Keratinocyte (primary cell): Measurements from ENCODE around the gene CCDC122. TPM values are rescaled to one million over a fixed set of nuclear protein-coding genes. Genes with fewer than 3 reads are reported as not detected.

Experiments
- DNase-seq: peaks from one replicate; pipeline ENCODE4 v3.0.0-alpha.2; 2011; ENCODE audit warnings: low read depth, missing footprints, low spot score
- FAIRE-seq: peaks from 2 replicates; lab custom pipeline; 2011; peaks lifted over from hg19 to GRCh38; lab: Jason Lieb, UNC
- H2AFZ ChIP-seq: 2 replicates; pipeline ENCODE4 v1.6.0; 2012; ENCODE audit warnings: low read length, control low read depth, inconsistent platforms; ENCODE audit not compliant: control insufficient read depth
- H3K27ac ChIP-seq: 2 replicates; pipeline ENCODE4 v1.5.1; 2011; ENCODE audit warnings: low read length; ENCODE audit not compliant: control insufficient read depth, insufficient read depth
- H3K27me3 ChIP-seq: 3 replicates; pipeline ENCODE4 v1.6.0; 2011; ENCODE audit warnings: low read length; ENCODE audit not compliant: control insufficient read depth, insufficient read depth; ENCODE audit errors: extremely low read depth
- H3K36me3 ChIP-seq, 2 experiments: 2 replicates in 1 of 2; 3 replicates in 1 of 2; pipeline ENCODE4 v1.5.1; 2011; ENCODE audit warnings: low read length in 2 of 2, mild to moderate bottlenecking in 1 of 2; ENCODE audit not compliant: control insufficient read depth in 2 of 2, insufficient read depth in 2 of 2; ENCODE audit errors: extremely low read depth in 1 of 2
- H3K4me1 ChIP-seq: 3 replicates; pipeline ENCODE4 v1.5.1; 2011; ENCODE audit warnings: low read length; ENCODE audit not compliant: control insufficient read depth, insufficient read depth; ENCODE audit errors: extremely low read depth
- H3K4me2 ChIP-seq: 3 replicates; pipeline ENCODE4 v1.6.0; 2011; ENCODE audit warnings: low read depth, low read length; ENCODE audit not compliant: control insufficient read depth, insufficient read depth; ENCODE audit errors: extremely low read depth
- H3K4me3 ChIP-seq, 3 experiments: fragments of 200-600 bp in 1 of 3; sonication (generic) in 1 of 3; 2 replicates in 2 of 3; 3 replicates in 1 of 3; pipeline ENCODE4 v1.5.1; 2011 to 2016; ENCODE audit warnings: low read length in 3 of 3, mild to moderate bottlenecking in 3 of 3, control low read depth in 2 of 3, inconsistent platforms in 1 of 3, low read depth in 1 of 3, mixed read lengths in 1 of 3, mixed run types in 1 of 3, moderate library complexity in 1 of 3; ENCODE audit not compliant: control insufficient read depth in 2 of 3, insufficient read depth in 2 of 3; ENCODE audit errors: extremely low read depth in 1 of 3
- H3K79me2 ChIP-seq: 2 replicates; pipeline ENCODE4 v1.6.0; 2012; ENCODE audit warnings: low read length; ENCODE audit not compliant: control insufficient read depth, insufficient read depth
- H3K9ac ChIP-seq: 3 replicates; pipeline ENCODE4 v1.6.0; 2011; ENCODE audit warnings: low read length; ENCODE audit not compliant: control insufficient read depth, insufficient read depth; ENCODE audit errors: extremely low read depth
- H3K9me1 ChIP-seq: 3 replicates; pipeline ENCODE4 v1.6.0; 2011; ENCODE audit warnings: low read length; ENCODE audit not compliant: control insufficient read depth, insufficient read depth; ENCODE audit errors: extremely low read depth
- H3K9me3 ChIP-seq: 2 replicates; pipeline ENCODE4 v1.5.1; 2012; ENCODE audit warnings: low read depth, low read length; ENCODE audit not compliant: control insufficient read depth
- H4K20me1 ChIP-seq: 3 replicates; pipeline ENCODE4 v1.6.0; 2011; ENCODE audit warnings: low read length; ENCODE audit not compliant: control insufficient read depth, insufficient read depth; ENCODE audit errors: extremely low read depth
- EZH2 ChIP-seq: IDR thresholded peaks from one replicate; pipeline ENCODE4 v1.6.1; 2012; ENCODE audit warnings: inconsistent platforms, mild to moderate bottlenecking, low read length, moderate library complexity
- dilution Hi-C: fragments of 300-500 bp; cut with MboI; formaldehyde crosslinking; loops from one replicate; pipeline ENCODE4 v1.7.0; 2020; ENCODE audit warnings: low sequenced_read_pairs; ENCODE audit not compliant: extremely low pct_ligation_motif_present
- polyA plus RNA-seq, 5 experiments: library from polyadenylated mRNA; depleted of rRNA in 3 of 5; stranded (reverse) in 3 of 5; stranded (forward) in 1 of 5; unstranded in 1 of 5; fragments of >200 nt; gene quantifications; 1 replicate in 1 of 5; 2 replicates in 3 of 5; 3 replicates in 1 of 5; pipeline versions ENCODE4 v1.2.1 to v1.2.3, GENCODE V29; 2011 to 2012; ENCODE audit warnings: missing spikeins in 2 of 5, low read depth in 1 of 5, low replicate concordance in 1 of 5
- TF ChIP-seq, protein P1 (sequence below), 3 experiments: IDR thresholded peaks in 1 of 3; conservative IDR thresholded peaks in 1 of 3; optimal IDR thresholded peaks in 1 of 3; 2 replicates in 2 of 3; 3 replicates in 1 of 3; pipeline versions ENCODE3 to v1.5.1; 2011; ENCODE audit warnings: low read length in 3 of 3, mild to moderate bottlenecking in 3 of 3, moderate library complexity in 2 of 3, control low read depth in 1 of 3, inconsistent platforms in 1 of 3; ENCODE audit not compliant: insufficient read depth in 2 of 3; ENCODE audit errors: extremely low read depth in 1 of 3

CCDC122 gene
- polyA plus RNA-seq, 1 donor (not counting 4 experiments of a cell fraction or from before 2014, with no cell fraction given) = 1.5 TPM

DNA sequence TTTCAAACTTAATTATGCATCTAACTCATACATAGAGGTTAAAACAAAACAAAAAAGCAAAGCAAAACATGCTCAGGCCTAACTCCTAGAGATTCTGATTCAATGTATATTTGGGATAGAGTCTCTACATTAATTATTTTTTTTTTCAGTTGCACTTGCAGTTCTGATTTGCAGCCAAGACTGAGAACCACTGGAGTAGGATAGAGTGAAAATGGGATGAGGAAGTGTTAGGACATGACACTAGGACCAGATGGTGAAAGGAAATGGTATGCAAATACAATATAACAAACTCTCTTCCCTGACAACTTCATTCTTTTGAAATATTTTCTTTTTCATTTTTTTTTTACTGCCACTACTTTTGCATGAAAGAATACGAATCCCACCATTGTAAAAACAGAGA, 1.8 kb downstream of the CCDC122 start:
- Histone ChIP-seq H3K36me3 (peaks cover 0 to 3% of the 10 kb centered on the region in 2 experiments), H3K4me3 (no peak overlapping the region), H3K79me2 (no peaks in the 10 kb centered on the region), H3K9ac (no peak overlapping the region), H4K20me1 (no peaks in the 10 kb centered on the region), H3K27ac (no peak overlapping the region), H3K4me2 (peak overlapping the region; percentile 94), H3K9me3 (no peaks in the 10 kb centered on the region), H3K4me1 (peaks cover 18% of the 10 kb centered on the region), H3K27me3 (no peaks in the 10 kb centered on the region), H3K9me1 (no peaks in the 10 kb centered on the region), H2AFZ (no peak overlapping the region)
- dilution Hi-C loops = no loop called here
- no peak for TF ChIP-seq EZH2
- TF ChIP-seq, protein P1, sequence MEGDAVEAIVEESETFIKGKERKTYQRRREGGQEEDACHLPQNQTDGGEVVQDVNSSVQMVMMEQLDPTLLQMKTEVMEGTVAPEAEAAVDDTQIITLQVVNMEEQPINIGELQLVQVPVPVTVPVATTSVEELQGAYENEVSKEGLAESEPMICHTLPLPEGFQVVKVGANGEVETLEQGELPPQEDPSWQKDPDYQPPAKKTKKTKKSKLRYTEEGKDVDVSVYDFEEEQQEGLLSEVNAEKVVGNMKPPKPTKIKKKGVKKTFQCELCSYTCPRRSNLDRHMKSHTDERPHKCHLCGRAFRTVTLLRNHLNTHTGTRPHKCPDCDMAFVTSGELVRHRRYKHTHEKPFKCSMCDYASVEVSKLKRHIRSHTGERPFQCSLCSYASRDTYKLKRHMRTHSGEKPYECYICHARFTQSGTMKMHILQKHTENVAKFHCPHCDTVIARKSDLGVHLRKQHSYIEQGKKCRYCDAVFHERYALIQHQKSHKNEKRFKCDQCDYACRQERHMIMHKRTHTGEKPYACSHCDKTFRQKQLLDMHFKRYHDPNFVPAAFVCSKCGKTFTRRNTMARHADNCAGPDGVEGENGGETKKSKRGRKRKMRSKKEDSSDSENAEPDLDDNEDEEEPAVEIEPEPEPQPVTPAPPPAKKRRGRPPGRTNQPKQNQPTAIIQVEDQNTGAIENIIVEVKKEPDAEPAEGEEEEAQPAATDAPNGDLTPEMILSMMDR (optimal IDR thresholded peaks at IDR 0.05 in 1 of 3, IDR thresholded peaks at IDR 0.05 in 1 of 3, conservative IDR thresholded peaks at IDR 0.05 in 1 of 3; ENCODE audit: extremely low read depth in 1 of 3, insufficient read depth in 2 of 3, low read length in 3 of 3) = no peak
- DNase-seq (no peak), FAIRE-seq (no peak)

- FAIRE-seq (no peak), DNase-seq (no peak)
- Histone ChIP-seq H3K4me1 (peaks cover 18% of the 10 kb centered on the region), H3K9me3 (no peaks in the 10 kb centered on the region), H3K27me3 (no peaks in the 10 kb centered on the region), H3K27ac (no peak overlapping the region), H3K9ac (no peak overlapping the region), H3K36me3 (peaks cover 0 to 3% of the 10 kb centered on the region in 2 experiments), H3K4me3 (no peak overlapping the region), H3K4me2 (peak overlapping the region; percentile 94), H2AFZ (no peak overlapping the region), H4K20me1 (no peaks in the 10 kb centered on the region), H3K79me2 (no peaks in the 10 kb centered on the region), H3K9me1 (no peaks in the 10 kb centered on the region)
- no peak for TF ChIP-seq EZH2
- TF ChIP-seq, protein P1 (optimal IDR thresholded peaks at IDR 0.05 in 1 of 3, IDR thresholded peaks at IDR 0.05 in 1 of 3, conservative IDR thresholded peaks at IDR 0.05 in 1 of 3; ENCODE audit: extremely low read depth in 1 of 3, insufficient read depth in 2 of 3, low read length in 3 of 3) = no peak
- dilution Hi-C loops = no loop called here
Observed at GRCh38 chr13:43877326-43877725, 2.2 kb downstream of the CCDC122 start.
